ENCODE results near the gene CORT. TPM values are rescaled to one million over a fixed set of nuclear protein-coding genes. Genes with fewer than 3 reads are reported as not detected.
A peak's percentile ranks its signal among the peaks of the same experiment; 100 is the strongest.

Gene CORT
- total RNA-seq, 6 donors from 2014 or later: 0.26 to 0.59 TPM; not detected in 4

- peak; percentile 73 to 80 for ATAC-seq (ENCODE audit: low FRiP score in 2 of 2)
- Histone ChIP-seq H3K4me1 (peaks cover 0 to 13% (median under 1%) of the 10 kb centered on the region in 4 donors), H3K27me3 (no peaks in the 10 kb centered on the region), H3K4me3 (no peak overlapping the region), H3K9me3 (no peaks in the 10 kb centered on the region), H3K36me3 (peaks cover 0 to 6% (median 0%) of the 10 kb centered on the region in 4 donors), H3K27ac (peak overlapping the region in 3 of 4 donors; percentile 21 to 30 (median 21))
- 73 to 81% methylated on average over 6 of the region's 6 CpGs for WGBS, 2 donors
- TF ChIP-seq POLR2AphosphoS5 (IDR thresholded peaks at IDR 0.05): no peak
- peak in 1 of 4 donors; percentile 18 for TF ChIP-seq POLR2A (IDR thresholded peaks at IDR 0.05)
- DNase-seq: peak in 1 of 2 donors; percentile 62
Measured at GRCh38 chr1:10484521-10484920, 34.7 kb downstream of the CORT start.

- Histone ChIP-seq H3K36me3 (peaks cover 0 to 6% (median 2%) of the 10 kb centered on the region in 4 donors), H3K27ac (no peak overlapping the region), H3K27me3 (no peaks in the 10 kb centered on the region), H3K9me3 (no peaks in the 10 kb centered on the region), H3K4me3 (no peak overlapping the region), H3K4me1 (peaks cover under 1 to 4% (median 3%) of the 10 kb centered on the region in 4 donors)
- ATAC-seq (ENCODE audit: low FRiP score in 2 of 2) (no peak), DNase-seq (no peak)
- TF ChIP-seq POLR2AphosphoS5 (IDR thresholded peaks at IDR 0.05) (no peak), EP300 (IDR thresholded peaks at IDR 0.05) (no peak)
- WGBS, 2 donors: 49 to 56% methylated on average over 3 of the region's 4 CpGs
Measured at GRCh38 chr1:10489291-10490055, 39.6 kb downstream of the CORT start.

GRCh38 chr1:10490286-10490970 lies 40.6 kb downstream of the CORT start:
- Histone ChIP-seq H3K27me3 (no peaks in the 10 kb centered on the region), H3K9me3 (no peaks in the 10 kb centered on the region), H3K4me3 (no peak overlapping the region), H3K27ac (no peak overlapping the region), H3K4me1 (peaks cover 10 to 14% (median 12%) of the 10 kb centered on the region in 4 donors), H3K36me3 (peaks cover 0 to 6% (median 2%) of the 10 kb centered on the region in 4 donors)
- DNase-seq (no peak), ATAC-seq (ENCODE audit: low FRiP score in 2 of 2) (no peak)
- TF ChIP-seq POLR2AphosphoS5 (IDR thresholded peaks at IDR 0.05) (no peak), CTCF (IDR thresholded peaks at IDR 0.05) (no peak), POLR2A (IDR thresholded peaks at IDR 0.05) (no peak), EP300 (IDR thresholded peaks at IDR 0.05) (no peak)
- 91 to 93% methylated on average over 11 to 12 of the region's 12 CpGs for WGBS, 2 donors

- H3K9me3 ChIP-seq: no peaks in the 10 kb centered on the region
- 70 to 82% methylated on average over 5 of the region's 5 CpGs for WGBS, 2 donors
- no peaks in the 10 kb centered on the region for H3K27me3 ChIP-seq
- H3K36me3 ChIP-seq: peaks cover 0 to 12% (median 10%) of the 10 kb centered on the region in 4 donors
- no peak overlapping the region for H3K27ac ChIP-seq
- DNase-seq: no peak
- H3K4me3 ChIP-seq: no peak overlapping the region
- ATAC-seq (ENCODE audit: low FRiP score in 2 of 2): peak in 1 of 2 donors; percentile 18
- peaks cover 14 to 16% (median 15%) of the 10 kb centered on the region in 4 donors for H3K4me1 ChIP-seq
- TF ChIP-seq POLR2AphosphoS5 (IDR thresholded peaks at IDR 0.05): no peak
- no peak for TF ChIP-seq POLR2A (IDR thresholded peaks at IDR 0.05)
- no peak for TF ChIP-seq EP300 (IDR thresholded peaks at IDR 0.05)
- TF ChIP-seq CTCF (IDR thresholded peaks at IDR 0.05): no peak
Measured at GRCh38 chr1:10494418-10494753, 44.6 kb downstream of the CORT start.

- peak; percentile 88 to 90 for ATAC-seq (ENCODE audit: low FRiP score in 2 of 2)
- WGBS, 2 donors: 2 to 3% methylated on average over 12 to 15 of the region's 15 CpGs
- peak overlapping the region in 3 of 4 donors; percentile 44 to 68 (median 62) for H3K27ac ChIP-seq
Measured at GRCh38 chr1:10494754-10495474, 45.1 kb downstream of the CORT start.

More at GRCh38 chr1:10494754-10495474, 45.1 kb downstream of the CORT start:
- TF ChIP-seq CTCF (IDR thresholded peaks at IDR 0.05) (peak; percentile 88 to 92 (median 89)), POLR2A (IDR thresholded peaks at IDR 0.05) (no peak), EP300 (IDR thresholded peaks at IDR 0.05) (peak in 2 of 4 donors; percentile 14 to 17)
- H3K36me3 ChIP-seq: peaks cover 0 to 12% (median 9%) of the 10 kb centered on the region in 4 donors
- peaks cover 11 to 16% (median 15%) of the 10 kb centered on the region in 4 donors for H3K4me1 ChIP-seq
- H3K4me3 ChIP-seq: peak overlapping the region in 2 of 4 donors; percentile 23 to 38
- peak in 1 of 2 donors; percentile 76 for DNase-seq
- H3K9me3 ChIP-seq: no peaks in the 10 kb centered on the region
- H3K27me3 ChIP-seq: no peaks in the 10 kb centered on the region
